ENCODE results near the gene SUCNR1. TPM values are rescaled to one million over a fixed set of nuclear protein-coding genes. Genes with fewer than 3 reads are reported as not detected.

Gene SUCNR1
- total RNA-seq, 4 donors from 2014 or later, result 0.10 to 0.20 TPM; not detected in 2

DNA sequence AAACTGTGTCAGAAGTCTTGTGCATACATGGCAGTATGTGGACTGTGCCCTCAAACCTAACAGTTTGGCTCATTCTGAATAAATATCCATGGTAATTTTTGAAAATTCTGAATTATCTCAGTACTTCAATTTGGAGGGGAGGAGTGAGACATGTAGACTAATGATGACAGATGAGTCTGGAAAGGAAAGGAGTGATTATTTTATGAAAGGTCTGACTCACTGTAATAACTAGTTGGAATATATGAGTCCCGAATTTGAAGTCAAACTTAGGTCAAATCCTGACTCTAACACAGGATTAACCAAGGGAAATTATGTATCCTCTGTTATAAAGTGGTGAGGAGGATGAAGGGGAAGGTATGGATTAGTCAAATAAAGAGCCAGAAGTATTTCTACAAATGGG lies 38.6 kb downstream of the SUCNR1 start:
- H3K27ac ChIP-seq, result no peak overlapping the region
- H3K36me3 ChIP-seq, result no peaks in the 10 kb centered on the region
- ATAC-seq, result no peak
- in situ Hi-C loops (cut with MboI; ENCODE audit: low sequenced_read_pairs in 4 of 4), result loop anchor here in 1 of 4 donors (10.0 kb wide), 1 partner anchor 477 kb away; no protein-coding TSS in a partner anchor
- intact Hi-C loops (cut with DNase I; ENCODE audit: low total_unique reads), result no loop called here
- no peaks in the 10 kb centered on the region for H3K27me3 ChIP-seq
- no peaks in the 10 kb centered on the region for H3K4me1 ChIP-seq
- TF ChIP-seq, protein P1, sequence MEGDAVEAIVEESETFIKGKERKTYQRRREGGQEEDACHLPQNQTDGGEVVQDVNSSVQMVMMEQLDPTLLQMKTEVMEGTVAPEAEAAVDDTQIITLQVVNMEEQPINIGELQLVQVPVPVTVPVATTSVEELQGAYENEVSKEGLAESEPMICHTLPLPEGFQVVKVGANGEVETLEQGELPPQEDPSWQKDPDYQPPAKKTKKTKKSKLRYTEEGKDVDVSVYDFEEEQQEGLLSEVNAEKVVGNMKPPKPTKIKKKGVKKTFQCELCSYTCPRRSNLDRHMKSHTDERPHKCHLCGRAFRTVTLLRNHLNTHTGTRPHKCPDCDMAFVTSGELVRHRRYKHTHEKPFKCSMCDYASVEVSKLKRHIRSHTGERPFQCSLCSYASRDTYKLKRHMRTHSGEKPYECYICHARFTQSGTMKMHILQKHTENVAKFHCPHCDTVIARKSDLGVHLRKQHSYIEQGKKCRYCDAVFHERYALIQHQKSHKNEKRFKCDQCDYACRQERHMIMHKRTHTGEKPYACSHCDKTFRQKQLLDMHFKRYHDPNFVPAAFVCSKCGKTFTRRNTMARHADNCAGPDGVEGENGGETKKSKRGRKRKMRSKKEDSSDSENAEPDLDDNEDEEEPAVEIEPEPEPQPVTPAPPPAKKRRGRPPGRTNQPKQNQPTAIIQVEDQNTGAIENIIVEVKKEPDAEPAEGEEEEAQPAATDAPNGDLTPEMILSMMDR (IDR thresholded peaks at IDR 0.05 in 4 of 5, conservative IDR thresholded peaks at IDR 0.05 in 1 of 5), result no peak
- no peak for TF ChIP-seq POLR2A (IDR thresholded peaks at IDR 0.05)
- no peak for DNase-seq
- H3K9me3 ChIP-seq, result no peaks in the 10 kb centered on the region
- H3K4me3 ChIP-seq, result no peak overlapping the region

DNA sequence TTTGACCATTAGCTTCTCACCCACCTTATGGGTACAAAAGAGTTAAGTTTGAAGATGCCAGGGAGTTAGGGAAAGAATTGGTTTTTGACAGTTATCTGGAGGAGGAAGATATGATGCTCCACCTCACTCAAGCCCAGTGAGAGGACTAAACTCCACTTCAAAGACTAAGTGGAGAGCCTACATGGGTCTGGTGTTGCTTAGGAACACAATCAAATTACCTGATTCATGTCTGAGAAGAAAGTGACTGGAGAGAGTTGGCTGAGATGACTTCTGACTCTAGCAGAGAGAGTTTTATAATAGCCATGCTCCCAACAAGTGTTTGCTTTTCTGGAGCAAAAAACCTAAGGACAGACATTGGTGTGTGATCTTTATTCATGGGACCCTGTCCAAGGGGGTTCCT lies 43.3 kb downstream of the SUCNR1 start:
- Histone ChIP-seq H3K4me1 (no peaks in the 10 kb centered on the region), H3K27me3 (no peaks in the 10 kb centered on the region), H3K4me3 (no peak overlapping the region), H3K9me3 (no peaks in the 10 kb centered on the region), H3K27ac (no peak overlapping the region), H3K36me3 (no peaks in the 10 kb centered on the region)
- DNase-seq (no peak), ATAC-seq (no peak)
- intact Hi-C loops (cut with DNase I; ENCODE audit: low total_unique reads) (no loop called here), in situ Hi-C loops (cut with MboI; ENCODE audit: low sequenced_read_pairs in 4 of 4) (loop anchor here in 1 of 4 donors (10.0 kb wide), 1 partner anchor 482 kb away; no protein-coding TSS in a partner anchor)
- TF ChIP-seq, protein P1 (IDR thresholded peaks at IDR 0.05 in 4 of 5, conservative IDR thresholded peaks at IDR 0.05 in 1 of 5), result no peak
- no peak for TF ChIP-seq POLR2A (IDR thresholded peaks at IDR 0.05)

DNA sequence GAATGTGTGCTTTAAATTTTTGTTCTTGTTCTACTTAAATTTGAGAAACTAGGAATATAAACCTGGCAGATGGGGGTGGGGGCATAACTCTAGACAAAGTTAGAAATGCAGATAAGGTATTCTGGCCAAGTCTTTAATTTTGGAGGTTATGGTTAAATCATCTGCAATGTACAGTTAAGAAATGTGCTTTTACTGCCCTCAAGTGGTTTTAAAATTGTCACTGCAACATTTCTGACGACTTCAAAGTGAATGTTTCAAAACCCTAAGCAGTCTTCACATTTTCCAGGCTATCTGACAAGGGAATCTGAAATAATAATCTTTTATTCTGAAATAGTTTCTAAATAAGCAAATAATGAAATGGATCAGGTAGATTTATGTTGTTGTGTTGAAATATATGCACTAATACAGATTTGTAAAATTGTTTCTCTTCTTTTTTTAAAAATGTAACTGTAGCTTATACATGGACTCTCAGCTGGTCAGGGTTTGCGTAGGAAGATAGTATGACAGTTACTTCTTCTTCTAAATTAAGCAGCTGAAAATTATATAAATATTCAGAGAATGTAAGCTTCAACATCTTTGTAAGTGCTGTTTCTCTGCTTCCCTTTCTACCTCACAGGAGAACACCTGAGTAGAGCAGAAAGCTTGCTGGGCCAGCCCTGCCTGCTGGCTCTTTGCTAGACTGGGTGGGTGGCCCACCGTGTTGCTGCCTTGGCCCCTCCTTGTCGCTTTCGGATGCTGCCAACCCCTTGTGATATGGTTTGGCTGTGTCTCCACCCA lies 45.0 kb downstream of the SUCNR1 start:
- no peaks in the 10 kb centered on the region for H3K4me1 ChIP-seq
- no peak for DNase-seq
- H3K4me3 ChIP-seq, result no peak overlapping the region
- no peaks in the 10 kb centered on the region for H3K9me3 ChIP-seq
- no peak for TF ChIP-seq POLR2A (IDR thresholded peaks at IDR 0.05)
- TF ChIP-seq, protein P1 (IDR thresholded peaks at IDR 0.05 in 4 of 5, conservative IDR thresholded peaks at IDR 0.05 in 1 of 5), result peak in 4 of 5 experiments; percentile 12 to 51 (median 28)
- no peaks in the 10 kb centered on the region for H3K36me3 ChIP-seq
- H3K27me3 ChIP-seq, result no peaks in the 10 kb centered on the region
- in situ Hi-C loops (cut with MboI; ENCODE audit: low sequenced_read_pairs in 4 of 4) (loop anchor here in 1 of 4 donors (10.0 kb wide), 1 partner anchor 484 kb away; no protein-coding TSS in a partner anchor), intact Hi-C loops (cut with DNase I; ENCODE audit: low total_unique reads) (loop anchor here (2.0 kb wide), 1 partner anchor 480 kb away; no protein-coding TSS in a partner anchor)
- no peak for ATAC-seq
- no peak overlapping the region for H3K27ac ChIP-seq

DNA sequence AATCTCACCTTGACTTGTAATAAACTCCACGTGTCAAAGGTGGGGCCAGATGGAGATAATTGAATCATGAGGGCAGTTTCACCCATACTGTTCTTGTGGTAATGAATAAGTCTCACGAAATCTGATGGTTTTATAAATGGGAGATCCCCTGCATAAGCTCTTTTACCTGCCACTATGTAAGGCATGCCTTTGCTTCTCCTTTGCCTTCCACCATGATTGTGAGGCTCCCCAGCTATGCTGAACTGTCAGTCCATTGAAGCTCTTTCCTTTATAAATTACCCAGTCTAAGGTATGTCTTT lies 45.5 kb downstream of the SUCNR1 start:
- Histone ChIP-seq H3K4me1 (no peaks in the 10 kb centered on the region), H3K9me3 (no peaks in the 10 kb centered on the region), H3K27me3 (no peaks in the 10 kb centered on the region), H3K4me3 (no peak overlapping the region), H3K27ac (no peak overlapping the region), H3K36me3 (no peaks in the 10 kb centered on the region)
- ATAC-seq, result no peak
- intact Hi-C loops (cut with DNase I; ENCODE audit: low total_unique reads), result loop anchor here (2.0 kb wide), 1 partner anchor 480 kb away; no protein-coding TSS in a partner anchor
- TF ChIP-seq POLR2A (IDR thresholded peaks at IDR 0.05), result no peak
- TF ChIP-seq, protein P1 (IDR thresholded peaks at IDR 0.05 in 4 of 5, conservative IDR thresholded peaks at IDR 0.05 in 1 of 5), result no peak
- DNase-seq, result no peak
- in situ Hi-C loops (cut with MboI; ENCODE audit: low sequenced_read_pairs in 4 of 4), result loop anchor here in 1 of 4 donors (10.0 kb wide), 1 partner anchor 484 kb away; no protein-coding TSS in a partner anchor
